Measurements from ENCODE around the gene PALM. TPM values are rescaled to one million over a fixed set of nuclear protein-coding genes. Genes with fewer than 3 reads are reported as not detected.

The PALM gene
- total RNA-seq, 1 donor from 2014 or later = 87.1 TPM

GRCh38 chr19:682678-683320 is 25.9 kb upstream of the PALM start:
- Mint-ChIP-seq H3K36me3 (no peaks in the 10 kb centered on the region), H3K4me1 (peaks cover 13% of the 10 kb centered on the region), H3K9me3 (no peaks in the 10 kb centered on the region), H3K27me3 (ENCODE audit: low read depth) (no peaks in the 10 kb centered on the region), H3K4me3 (no peak overlapping the region), H3K27ac (peak overlapping the region; percentile 66)
- DNase-seq (ENCODE audit: low spot score in 2 of 2, unreplicated experiment in 2 of 2) = no peak
- TF ChIP-seq, protein P1, sequence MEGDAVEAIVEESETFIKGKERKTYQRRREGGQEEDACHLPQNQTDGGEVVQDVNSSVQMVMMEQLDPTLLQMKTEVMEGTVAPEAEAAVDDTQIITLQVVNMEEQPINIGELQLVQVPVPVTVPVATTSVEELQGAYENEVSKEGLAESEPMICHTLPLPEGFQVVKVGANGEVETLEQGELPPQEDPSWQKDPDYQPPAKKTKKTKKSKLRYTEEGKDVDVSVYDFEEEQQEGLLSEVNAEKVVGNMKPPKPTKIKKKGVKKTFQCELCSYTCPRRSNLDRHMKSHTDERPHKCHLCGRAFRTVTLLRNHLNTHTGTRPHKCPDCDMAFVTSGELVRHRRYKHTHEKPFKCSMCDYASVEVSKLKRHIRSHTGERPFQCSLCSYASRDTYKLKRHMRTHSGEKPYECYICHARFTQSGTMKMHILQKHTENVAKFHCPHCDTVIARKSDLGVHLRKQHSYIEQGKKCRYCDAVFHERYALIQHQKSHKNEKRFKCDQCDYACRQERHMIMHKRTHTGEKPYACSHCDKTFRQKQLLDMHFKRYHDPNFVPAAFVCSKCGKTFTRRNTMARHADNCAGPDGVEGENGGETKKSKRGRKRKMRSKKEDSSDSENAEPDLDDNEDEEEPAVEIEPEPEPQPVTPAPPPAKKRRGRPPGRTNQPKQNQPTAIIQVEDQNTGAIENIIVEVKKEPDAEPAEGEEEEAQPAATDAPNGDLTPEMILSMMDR (IDR thresholded peaks at IDR 0.05; ENCODE audit: unreplicated experiment) = no peak

GRCh38 chr19:685454-685931 is 23.2 kb upstream of the PALM start:
- TF ChIP-seq, protein P1 (IDR thresholded peaks at IDR 0.05; ENCODE audit: unreplicated experiment) = no peak
- Mint-ChIP-seq H3K36me3 (no peaks in the 10 kb centered on the region), H3K9me3 (no peaks in the 10 kb centered on the region), H3K4me1 (no peaks in the 10 kb centered on the region), H3K27me3 (ENCODE audit: low read depth) (no peaks in the 10 kb centered on the region), H3K27ac (no peak overlapping the region), H3K4me3 (no peak overlapping the region)
- no peak for DNase-seq (ENCODE audit: low spot score in 2 of 2, unreplicated experiment in 2 of 2)

GRCh38 chr19:686589-687297 is 22.0 kb upstream of the PALM start:
- Mint-ChIP-seq H3K9me3 (no peaks in the 10 kb centered on the region), H3K27me3 (ENCODE audit: low read depth) (no peaks in the 10 kb centered on the region), H3K27ac (no peak overlapping the region), H3K36me3 (no peaks in the 10 kb centered on the region), H3K4me1 (no peaks in the 10 kb centered on the region), H3K4me3 (no peak overlapping the region)
- no peak for DNase-seq (ENCODE audit: low spot score in 2 of 2, unreplicated experiment in 2 of 2)
- TF ChIP-seq, protein P1 (IDR thresholded peaks at IDR 0.05; ENCODE audit: unreplicated experiment) = no peak

DNA sequence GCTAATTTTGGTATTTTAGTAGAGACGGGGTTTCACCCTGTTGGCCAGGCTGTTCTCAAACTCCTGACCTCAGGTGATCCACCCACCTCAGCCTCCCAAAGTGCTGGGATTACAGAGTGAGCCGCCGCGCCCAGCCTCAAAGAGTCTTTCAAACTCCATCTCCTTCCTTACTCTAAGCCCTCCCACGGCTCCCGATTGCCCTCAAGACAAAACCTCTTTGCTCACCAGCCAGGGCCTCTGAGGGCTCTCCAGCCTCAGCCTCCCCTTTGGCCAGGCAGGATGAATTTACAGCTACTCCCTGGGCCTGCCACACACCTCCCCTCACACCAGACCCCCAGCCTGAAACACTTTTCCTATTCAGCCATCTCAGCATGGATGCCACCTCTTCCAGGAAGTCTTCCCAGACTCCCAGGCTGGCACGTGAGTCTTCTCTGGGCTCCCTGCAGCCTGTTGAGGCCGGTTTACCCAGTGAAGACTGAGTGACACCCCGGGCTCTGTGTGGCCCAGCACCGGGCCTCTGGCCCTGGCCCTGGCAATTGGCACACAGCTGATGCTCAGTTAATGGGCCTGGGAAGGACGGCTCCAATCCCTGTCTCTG is 21.1 kb upstream of the PALM start:
- Mint-ChIP-seq H3K4me3 (no peak overlapping the region), H3K36me3 (no peaks in the 10 kb centered on the region), H3K9me3 (no peaks in the 10 kb centered on the region), H3K27ac (no peak overlapping the region), H3K4me1 (no peaks in the 10 kb centered on the region), H3K27me3 (ENCODE audit: low read depth) (no peaks in the 10 kb centered on the region)
- no peak for DNase-seq (ENCODE audit: low spot score in 2 of 2, unreplicated experiment in 2 of 2)
- TF ChIP-seq, protein P1 (IDR thresholded peaks at IDR 0.05; ENCODE audit: unreplicated experiment) = no peak

DNA sequence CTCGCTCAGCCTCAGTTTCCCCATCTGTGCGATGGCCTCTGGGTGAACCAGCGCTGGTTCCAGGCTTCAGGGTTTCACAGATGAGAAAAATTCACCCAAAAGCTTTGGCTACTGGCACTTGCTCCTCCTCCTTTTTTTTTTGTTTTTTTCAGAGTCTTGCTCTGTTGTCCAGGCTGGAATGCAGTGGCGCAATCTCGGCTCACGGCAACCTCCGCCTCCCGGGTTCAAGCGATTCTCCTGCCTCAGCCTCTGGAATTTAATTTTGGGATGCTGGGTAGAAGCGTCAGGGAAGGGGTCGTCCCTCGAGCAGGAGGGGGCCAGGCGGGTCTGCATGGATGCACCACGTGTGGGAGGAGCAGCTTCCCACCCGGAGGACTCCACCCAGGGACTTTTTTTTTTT is 20.5 kb upstream of the PALM start:
- Mint-ChIP-seq H3K27me3 (ENCODE audit: low read depth) (no peaks in the 10 kb centered on the region), H3K36me3 (no peaks in the 10 kb centered on the region), H3K9me3 (no peaks in the 10 kb centered on the region), H3K4me3 (no peak overlapping the region), H3K4me1 (no peaks in the 10 kb centered on the region), H3K27ac (no peak overlapping the region)
- TF ChIP-seq, protein P1 (IDR thresholded peaks at IDR 0.05; ENCODE audit: unreplicated experiment) = no peak
- no peak for DNase-seq (ENCODE audit: low spot score in 2 of 2, unreplicated experiment in 2 of 2)

All from mesothelial cell of epicardium (in vitro differentiated cells).